Adrenal gland (tissue), 19 donors: ENCODE data around the gene ILF2. TPM values are rescaled to one million over a fixed set of nuclear protein-coding genes. Genes with fewer than 3 reads are reported as not detected.
"Not testable (repeated sequence)": the region's sequence is repeated elsewhere in the genome, so short reads cannot be mapped to it uniquely, and the experiment has no call there.

Experiments
- DNase-seq, 7 donors: peaks; one replicate each; pipeline ENCODE4 v3.0.0-alpha.2; 2019 to 2020
- H3K27ac ChIP-seq, 5 donors: fragments of 200-600 bp; sonication (generic) in 4 of 5; 1 replicate in 3 of 5; 2 replicates in 2 of 5; pipeline versions ENCODE4 v1.5.1 to v1.8.0; 2016 to 2020; ENCODE audit warnings: mild to moderate bottlenecking in 1 of 5
- H3K27me3 ChIP-seq: fragments of 200-600 bp; 2 replicates; pipeline ENCODE4 v1.8.0; 2021
- H3K36me3 ChIP-seq, 2 donors: fragments of 200-600 bp; replicated peaks in 1 of 2; 1 replicate in 1 of 2; 2 replicates in 1 of 2; pipeline versions ENCODE4 v1.5.1 to v1.8.0; 2018 to 2022
- H3K4me1 ChIP-seq, 2 donors: fragments of 200-600 bp; replicated peaks in 1 of 2; 1 replicate in 1 of 2; 2 replicates in 1 of 2; pipeline versions ENCODE4 v1.5.1 to v1.8.0; 2018 to 2021
- H3K4me3 ChIP-seq, 4 donors: fragments of 200-600 bp; sonication (generic) in 3 of 4; one replicate each; pipeline ENCODE4 v1.5.1; 2016 to 2018
- H3K9me3 ChIP-seq, 3 donors: fragments of 200-600 bp; sonication (generic) in 1 of 3; replicated peaks in 1 of 3; 1 replicate in 2 of 3; 2 replicates in 1 of 3; pipeline versions ENCODE4 v1.5.1 to v1.8.0; 2016 to 2021
- CTCF ChIP-seq, 6 experiments: fragments of 450-650 bp in 4 of 6; fragments of 200-600 bp in 2 of 6; sonication (generic) in 1 of 6; IDR thresholded peaks; 1 replicate in 5 of 6; 2 replicates in 1 of 6; pipeline versions ENCODE4 v1.5.1 to v1.8.0; 2016 to 2021; ENCODE audit warnings: antibody characterized with exemption in 6 of 6, mild to moderate bottlenecking in 2 of 6, moderate library complexity in 1 of 6
- POLR2A ChIP-seq, 2 donors: fragments of 450-650 bp; IDR thresholded peaks; one replicate each; pipeline ENCODE4 v1.6.1; 2017; ENCODE audit warnings: antibody characterized with exemption in 2 of 2, mild to moderate bottlenecking in 2 of 2, moderate library complexity in 1 of 2
- WGBS, 4 donors: extraction: QIAGEN DNeasy Blood & Tissue Kit in 2 of 4; methylation state at CpG; one replicate each; pipeline versions ENCODE4 v1.1.5 to v1.1.7; 2013 to 2017; 5-methylcytosine and 5-hydroxymethylcytosine counted together
- intact Hi-C, 2 donors: fragments of 100-400 bp; cut with DNase I; formaldehyde crosslinking; loops; one replicate each; pipeline versions ENCODE4 v1.14.1 to v1.15.0; 2022 to 2023
- long read RNA-seq, 10 donors: library from polyadenylated mRNA in 3 of 10; unstranded in 2 of 10; stranded (forward) in 1 of 10; transcript quantifications; one replicate each; pipeline ENCODE4 v2.0.0 and lab custom pipeline, GENCODE V29; 2021 to 2026
- polyA plus RNA-seq, 3 donors: library from polyadenylated mRNA; stranded (reverse); fragments of 200-250 nt in 2 of 3; fragments of 350-450 nt in 1 of 3; fragmentation: Illumina TruSeq in 1 of 3; extraction: RNeasy Lipid Tissue Mini Kit (QIAGEN cat#74804) in 1 of 3; gene quantifications; one replicate each; pipeline ENCODE4 v1.2.3, GENCODE V29; 2013 to 2014
- total RNA-seq, 9 donors: library from RNA; depleted of rRNA in 4 of 9; stranded (reverse); fragments of >200 nt in 4 of 9; fragments of 120-200 nt in 1 of 9; fragmentation: NEBNext Ultra II Directional in 1 of 9; extraction: Animal tissue kit (Norgen Biotek cat#: 25700) in 1 of 9; gene quantifications; one replicate each; pipeline versions ENCODE4 v1.1.0 to v1.2.4, GENCODE V29; 2013 to 2023
- donor health status: healthy with polysubstance abuse.
- donor health status: Bipolar disorder and iron deficiency.
- donor health status: DM: yes; HTN: yes; CAD: no.
- donor health status: DM: no; HTN: no; CAD: no.
- donor health status: DM: no; HTN: no; CAD: no.
- donor health status: DM: yes; HTN: yes; CAD: no.

ILF2 gene
- total RNA-seq (100 to 1,000 TPM in 6 of 9 donors, 10 to 100 TPM in 3; 77.7 to 249 (median 107) TPM), polyA plus RNA-seq (100 to 1,000 TPM in 1 of 3 donors, 10 to 100 TPM in 2; 42.2 to 397 (median 45.6) TPM)
- long read RNA-seq, donor 1, transcript ILF2-201 (14 exons, 1,659 nt): major isoform, 75 of 228 reads
- long read RNA-seq, donor 1, partial matches to known transcripts: 76 of 228 reads
- long read RNA-seq, donor 1, other reads (novel, unspliced or antisense): 77 of 228 reads
- long read RNA-seq, donor 2, transcript ILF2-201 (14 exons, 1,659 nt): major isoform, 28 of 55 reads
- long read RNA-seq, donor 2, partial matches to known transcripts: 27 of 55 reads
- long read RNA-seq, donor 2, other reads (novel, unspliced or antisense): 0 of 55 reads
- long read RNA-seq, donor 3, transcript ILF2-201 (14 exons, 1,659 nt): major isoform, 72 of 129 reads
- long read RNA-seq, donor 3, partial matches to known transcripts: 15 of 129 reads
- long read RNA-seq, donor 3, other reads (novel, unspliced or antisense): 41 of 129 reads
- long read RNA-seq, donor 4, transcript ILF2-201 (14 exons, 1,659 nt): major isoform, 100 of 117 reads
- long read RNA-seq, donor 4, partial matches to known transcripts: 9 of 117 reads
- long read RNA-seq, donor 4, other reads (novel, unspliced or antisense): 8 of 117 reads
- long read RNA-seq, donor 5, transcript ILF2-201 (14 exons, 1,659 nt): major isoform, 147 of 159 reads
- long read RNA-seq, donor 5, partial matches to known transcripts: 6 of 159 reads
- long read RNA-seq, donor 5, other reads (novel, unspliced or antisense): 6 of 159 reads
- long read RNA-seq, donor 6, transcript ILF2-201 (14 exons, 1,659 nt): major isoform, 67 of 78 reads
- long read RNA-seq, donor 6, partial matches to known transcripts: 6 of 78 reads
- long read RNA-seq, donor 6, other reads (novel, unspliced or antisense): 5 of 78 reads
- long read RNA-seq, donor 7, transcript ILF2-201 (14 exons, 1,659 nt): major isoform, 35 of 59 reads
- long read RNA-seq, donor 7, partial matches to known transcripts: 23 of 59 reads
- long read RNA-seq, donor 7, other reads (novel, unspliced or antisense): 0 of 59 reads
- long read RNA-seq, donor 8, transcript ILF2-201 (14 exons, 1,659 nt): major isoform, 90 of 121 reads
- long read RNA-seq, donor 8, partial matches to known transcripts: 30 of 121 reads
- long read RNA-seq, donor 8, other reads (novel, unspliced or antisense): 0 of 121 reads
- long read RNA-seq, donor 9, transcript ILF2-201 (14 exons, 1,659 nt): major isoform, 31 of 47 reads
- long read RNA-seq, donor 9, partial matches to known transcripts: 16 of 47 reads
- long read RNA-seq, donor 9, other reads (novel, unspliced or antisense): 0 of 47 reads
- long read RNA-seq, donor 10, transcript ILF2-201 (14 exons, 1,659 nt): major isoform, 22 of 97 reads
- long read RNA-seq, donor 10, partial matches to known transcripts: 27 of 97 reads
- long read RNA-seq, donor 10, other reads (novel, unspliced or antisense): 48 of 97 reads

GRCh38 chr1:153670859-153671627 lies at the start of gene ILF2:
Gene ILF2 (minus strand): TSS chr1:153670993. CDS start chr1:153670922, 71 bp downstream.
- H3K4me1 ChIP-seq: peaks cover 10 to 13% of the 10 kb centered on the region in 2 donors
- H3K4me3 ChIP-seq: peak within 1 kb of the TSS in 3 of 4 donors; percentile 58 to 66 (median 66)
- no peaks in the 10 kb centered on the region for H3K27me3 ChIP-seq
- peak; percentile 97 to 100 (median 98) for DNase-seq
- peaks cover 0 to 37% of the 10 kb centered on the region in 2 donors for H3K36me3 ChIP-seq
- 0 to 1% (median 0%) methylated on average over 35 of the region's 35 CpGs for WGBS, 4 donors
- H3K27ac ChIP-seq: peak within 1 kb of the TSS; percentile 82 to 91 (median 88)
- no peaks in the 10 kb centered on the region for H3K9me3 ChIP-seq
- intact Hi-C loops: loop anchor here in 1 of 2 donors (10.0 kb wide), 1 partner anchor 104 kb away; the partner anchor contains the start of gene SLC27A3
- TF ChIP-seq POLR2A (IDR thresholded peaks at IDR 0.05) (peak; percentile 66 to 95), CTCF (IDR thresholded peaks at IDR 0.05) (peak in 1 of 6 experiments; percentile 4)

- Histone ChIP-seq H3K4me3 (no peak overlapping the region), H3K27me3 (no peaks in the 10 kb centered on the region), H3K4me1 (no peaks in the 10 kb centered on the region), H3K36me3 (no peaks in the 10 kb centered on the region), H3K27ac (no peak overlapping the region), H3K9me3 (no peaks in the 10 kb centered on the region)
- no peak for DNase-seq
- intact Hi-C loops: no loop called here
- TF ChIP-seq CTCF (IDR thresholded peaks at IDR 0.05): no peak
- no peak for TF ChIP-seq POLR2A (IDR thresholded peaks at IDR 0.05)
- WGBS, 4 donors: 82 to 91% (median 85%) methylated on average over 3 of the region's 3 CpGs
Observed at GRCh38 chr1:153717330-153717729, 46.5 kb upstream of the ILF2 start.

GRCh38 chr1:153716211-153716610 lies 45.4 kb upstream of the ILF2 start:
- H3K27me3 ChIP-seq, intact Hi-C loops, H3K36me3 ChIP-seq, H3K9me3 ChIP-seq, DNase-seq, H3K27ac ChIP-seq, H3K4me3 ChIP-seq, H3K4me1 ChIP-seq: not testable (repeated sequence)
- WGBS, 4 donors: 62 to 80% (median 75%) methylated on average over 4 to 5 of the region's 5 CpGs

GRCh38 chr1:153711026-153711425 lies 40.2 kb upstream of the ILF2 start:
- intact Hi-C loops: no loop called here

More at GRCh38 chr1:153711026-153711425, 40.2 kb upstream of the ILF2 start:
- H3K4me3 ChIP-seq: no peak overlapping the region
- no peaks in the 10 kb centered on the region for H3K4me1 ChIP-seq
- no peak for DNase-seq
- TF ChIP-seq CTCF (IDR thresholded peaks at IDR 0.05) (no peak), POLR2A (IDR thresholded peaks at IDR 0.05) (no peak)
- H3K27me3 ChIP-seq: no peaks in the 10 kb centered on the region
- no peak overlapping the region for H3K27ac ChIP-seq
- WGBS, 4 donors: 58 to 69% (median 63%) methylated on average over 7 of the region's 7 CpGs
- no peaks in the 10 kb centered on the region for H3K36me3 ChIP-seq
- H3K9me3 ChIP-seq: no peaks in the 10 kb centered on the region
